ENCODE measurements around the gene STPG1. TPM values are rescaled to one million over a fixed set of nuclear protein-coding genes. Genes with fewer than 3 reads are reported as not detected.
A peak's percentile ranks its signal among the peaks of the same experiment; 100 is the strongest.

STPG1 gene
- total RNA-seq, 1 experiment from 2014 or later, result 14.9 TPM

DNA sequence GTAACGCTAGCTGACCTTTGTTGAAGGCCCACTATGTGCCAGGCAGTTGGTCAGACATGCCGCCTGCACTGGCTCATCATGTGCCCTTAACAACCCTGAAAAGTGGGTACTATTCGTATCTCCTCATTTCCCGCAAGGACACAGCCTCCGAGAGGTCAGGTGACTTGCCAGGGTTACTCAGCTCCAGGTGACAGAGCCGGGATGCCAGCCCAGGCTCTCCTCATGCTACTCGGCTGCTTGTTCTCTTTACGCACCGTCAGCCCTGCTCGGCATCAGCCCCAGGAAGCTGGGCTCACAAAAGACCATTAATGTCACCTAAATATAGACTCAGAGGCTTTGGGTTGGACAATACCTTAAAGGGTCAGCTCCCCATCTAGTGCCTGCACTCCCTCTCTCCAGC, 65.4 kb downstream of the STPG1 start:
- Histone ChIP-seq H3K79me2 (ENCODE audit: low read length) (no peaks in the 10 kb centered on the region), H3K4me1 (ENCODE audit: insufficient read depth, low read length) (peaks cover 28% of the 10 kb centered on the region), H3K9me3 (ENCODE audit: low read length) (no peaks in the 10 kb centered on the region), H3K27me3 (ENCODE audit: low read length) (no peaks in the 10 kb centered on the region), H4K20me1 (ENCODE audit: low read length) (no peaks in the 10 kb centered on the region), H3K27ac (ENCODE audit: low read length) (no peak overlapping the region), H3K9ac (ENCODE audit: low read length) (no peak overlapping the region), H3F3A (ENCODE audit: low read length, unreplicated experiment) (no peaks in the 10 kb centered on the region), H3K36me3 (ENCODE audit: low read depth, low read length) (no peaks in the 10 kb centered on the region), H2AFZ (ENCODE audit: low read length) (no peak overlapping the region), H3K9me2 (replicated peaks; ENCODE audit: low read length) (no peaks in the 10 kb centered on the region), H3K4me3 (ENCODE audit: low read length) (no peak overlapping the region), H3K4me2 (ENCODE audit: low read length) (no peak overlapping the region)
- no peak for TF ChIP-seq EZH2phosphoT487 (IDR thresholded peaks at IDR 0.05; ENCODE audit: borderline replicate concordance, low read length)
- ATAC-seq (no peak), DNase-seq (no peak)
- intact Hi-C loops (cut with micrococcal nuclease), result no loop called here
- POLR2A ChIA-PET (ENCODE audit: unreplicated experiment), result no interaction called here
- BruUV-seq (replicated peaks), result no TSS peak
- CTCF ChIA-PET, result no interaction called here

DNA sequence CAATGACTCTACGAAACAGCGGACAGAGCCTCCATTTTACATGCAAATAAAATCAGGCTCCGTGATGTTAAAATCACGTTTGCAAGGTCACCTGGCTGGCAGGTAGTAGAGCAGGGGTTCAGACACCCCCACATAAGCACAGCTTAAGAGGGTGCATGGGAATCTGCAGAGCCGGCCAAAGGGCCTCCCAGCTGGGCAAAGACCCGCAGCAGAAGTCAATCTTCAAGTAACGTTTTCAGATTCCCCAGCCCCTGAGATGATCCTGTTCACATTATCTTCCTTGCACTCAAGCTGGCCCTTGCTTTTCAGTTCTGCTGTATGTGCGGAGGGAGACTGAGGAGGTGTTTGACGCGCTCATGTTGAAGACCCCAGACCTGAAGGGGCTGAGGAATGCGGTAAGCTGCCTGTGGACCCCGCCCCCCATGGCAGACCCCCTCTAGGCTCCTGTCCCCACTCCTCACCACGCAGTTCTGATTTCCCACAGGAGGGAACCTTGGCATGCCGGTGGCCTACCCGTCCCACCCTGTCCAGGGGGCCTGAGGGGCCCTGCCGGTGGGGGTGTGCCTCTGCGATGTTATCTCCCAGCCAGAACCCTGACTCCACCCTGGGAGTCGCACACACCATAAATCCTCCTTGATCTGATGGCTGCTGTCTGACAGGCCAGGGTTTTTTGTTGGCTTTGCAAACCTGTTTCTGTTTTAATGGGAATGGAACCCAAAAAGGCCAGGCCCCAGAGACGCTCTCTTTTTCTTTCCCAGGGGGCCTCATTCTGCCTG, 66.2 kb downstream of the STPG1 start:
- no peak for DNase-seq
- peaks cover 27% of the 10 kb centered on the region for H3K4me1 ChIP-seq (ENCODE audit: insufficient read depth, low read length)
- no peak for ATAC-seq
- no peak overlapping the region for H3K9ac ChIP-seq (ENCODE audit: low read length)
- H3F3A ChIP-seq (ENCODE audit: low read length, unreplicated experiment), result no peaks in the 10 kb centered on the region
- no peaks in the 10 kb centered on the region for H3K27me3 ChIP-seq (ENCODE audit: low read length)
- H3K79me2 ChIP-seq (ENCODE audit: low read length), result no peaks in the 10 kb centered on the region
- ChIA-PET POLR2A (ENCODE audit: unreplicated experiment) (no interaction called here), CTCF (no interaction called here)
- H3K4me3 ChIP-seq (ENCODE audit: low read length), result no peak overlapping the region
- no peaks in the 10 kb centered on the region for H3K36me3 ChIP-seq (ENCODE audit: low read depth, low read length)
- intact Hi-C loops (cut with micrococcal nuclease), result no loop called here
- H4K20me1 ChIP-seq (ENCODE audit: low read length), result no peaks in the 10 kb centered on the region
- BruUV-seq (replicated peaks), result no TSS peak
- H3K4me2 ChIP-seq (ENCODE audit: low read length), result no peak overlapping the region
- H3K9me2 ChIP-seq (replicated peaks; ENCODE audit: low read length), result no peaks in the 10 kb centered on the region
- H3K9me3 ChIP-seq (ENCODE audit: low read length), result no peaks in the 10 kb centered on the region
- H2AFZ ChIP-seq (ENCODE audit: low read length), result no peak overlapping the region
- H3K27ac ChIP-seq (ENCODE audit: low read length), result no peak overlapping the region
- TF ChIP-seq EZH2 (IDR thresholded peaks at IDR 0.05; ENCODE audit: low read length, unreplicated experiment), result no peak
- TF ChIP-seq EZH2phosphoT487 (IDR thresholded peaks at IDR 0.05; ENCODE audit: borderline replicate concordance, low read length), result no peak
- TF ChIP-seq, protein P1, sequence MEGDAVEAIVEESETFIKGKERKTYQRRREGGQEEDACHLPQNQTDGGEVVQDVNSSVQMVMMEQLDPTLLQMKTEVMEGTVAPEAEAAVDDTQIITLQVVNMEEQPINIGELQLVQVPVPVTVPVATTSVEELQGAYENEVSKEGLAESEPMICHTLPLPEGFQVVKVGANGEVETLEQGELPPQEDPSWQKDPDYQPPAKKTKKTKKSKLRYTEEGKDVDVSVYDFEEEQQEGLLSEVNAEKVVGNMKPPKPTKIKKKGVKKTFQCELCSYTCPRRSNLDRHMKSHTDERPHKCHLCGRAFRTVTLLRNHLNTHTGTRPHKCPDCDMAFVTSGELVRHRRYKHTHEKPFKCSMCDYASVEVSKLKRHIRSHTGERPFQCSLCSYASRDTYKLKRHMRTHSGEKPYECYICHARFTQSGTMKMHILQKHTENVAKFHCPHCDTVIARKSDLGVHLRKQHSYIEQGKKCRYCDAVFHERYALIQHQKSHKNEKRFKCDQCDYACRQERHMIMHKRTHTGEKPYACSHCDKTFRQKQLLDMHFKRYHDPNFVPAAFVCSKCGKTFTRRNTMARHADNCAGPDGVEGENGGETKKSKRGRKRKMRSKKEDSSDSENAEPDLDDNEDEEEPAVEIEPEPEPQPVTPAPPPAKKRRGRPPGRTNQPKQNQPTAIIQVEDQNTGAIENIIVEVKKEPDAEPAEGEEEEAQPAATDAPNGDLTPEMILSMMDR (conservative IDR thresholded peaks at IDR 0.05; ENCODE audit: low read depth, low read length), result no peak

DNA sequence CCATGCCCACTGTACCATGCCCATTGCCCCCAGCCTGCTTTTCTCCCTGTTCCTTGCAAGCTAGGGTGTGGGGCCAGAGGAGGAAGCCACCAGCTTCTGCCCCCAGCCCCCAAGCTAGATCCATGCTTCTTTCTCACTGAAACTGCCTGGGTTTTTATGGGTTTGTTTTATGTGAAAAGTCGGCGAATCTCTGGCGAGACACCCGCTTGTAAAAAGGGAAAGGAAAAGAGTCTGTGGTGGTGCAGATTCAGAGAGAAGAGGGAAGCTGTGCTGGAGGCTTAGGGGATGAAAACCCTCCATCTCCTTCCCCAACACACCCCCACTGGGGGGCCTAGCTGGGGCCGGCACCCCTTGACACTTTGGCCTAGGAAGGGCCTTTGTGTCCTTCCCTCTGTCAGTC, 68.2 kb downstream of the STPG1 start:
- no peak overlapping the region for H3K4me2 ChIP-seq (ENCODE audit: low read length)
- no peaks in the 10 kb centered on the region for H3K9me2 ChIP-seq (replicated peaks; ENCODE audit: low read length)
- BruUV-seq (replicated peaks), result no TSS peak
- H3K9me3 ChIP-seq (ENCODE audit: low read length), result no peaks in the 10 kb centered on the region
- peak; percentile 23 for DNase-seq
- no peak overlapping the region for H3K9ac ChIP-seq (ENCODE audit: low read length)
- ChIA-PET POLR2A (ENCODE audit: unreplicated experiment) (no interaction called here), CTCF (interaction anchor here (0.6 kb wide), 1 partner anchor 146 kb away, joined by 4 read pairs; no protein-coding TSS in a partner anchor)
- H3K36me3 ChIP-seq (ENCODE audit: low read depth, low read length), result no peaks in the 10 kb centered on the region
- H4K20me1 ChIP-seq (ENCODE audit: low read length), result no peaks in the 10 kb centered on the region
- no peaks in the 10 kb centered on the region for H3K79me2 ChIP-seq (ENCODE audit: low read length)
- H3K27ac ChIP-seq (ENCODE audit: low read length), result no peak overlapping the region
- peaks cover 14% of the 10 kb centered on the region for H3K4me1 ChIP-seq (ENCODE audit: insufficient read depth, low read length)
- no peak overlapping the region for H3K4me3 ChIP-seq (ENCODE audit: low read length)
- no peaks in the 10 kb centered on the region for H3K27me3 ChIP-seq (ENCODE audit: low read length)
- peak; percentile 59 for ATAC-seq
- H3F3A ChIP-seq (ENCODE audit: low read length, unreplicated experiment), result no peaks in the 10 kb centered on the region
- TF ChIP-seq EZH2phosphoT487 (IDR thresholded peaks at IDR 0.05; ENCODE audit: borderline replicate concordance, low read length) (no peak), EZH2 (IDR thresholded peaks at IDR 0.05; ENCODE audit: low read length, unreplicated experiment) (no peak)
- TF ChIP-seq, protein P1 (conservative IDR thresholded peaks at IDR 0.05; ENCODE audit: low read depth, low read length), result no peak
- no peak overlapping the region for H2AFZ ChIP-seq (ENCODE audit: low read length)
- intact Hi-C loops (cut with micrococcal nuclease), result no loop called here
